Midbrain (tissue), 1 donor: ENCODE data around the gene COPG2.

Source experiments
- DNase-seq: peaks from one replicate; lab custom pipeline; 2025; lab: John Stamatoyannopoulos, UW

Gene COPG2

DNA sequence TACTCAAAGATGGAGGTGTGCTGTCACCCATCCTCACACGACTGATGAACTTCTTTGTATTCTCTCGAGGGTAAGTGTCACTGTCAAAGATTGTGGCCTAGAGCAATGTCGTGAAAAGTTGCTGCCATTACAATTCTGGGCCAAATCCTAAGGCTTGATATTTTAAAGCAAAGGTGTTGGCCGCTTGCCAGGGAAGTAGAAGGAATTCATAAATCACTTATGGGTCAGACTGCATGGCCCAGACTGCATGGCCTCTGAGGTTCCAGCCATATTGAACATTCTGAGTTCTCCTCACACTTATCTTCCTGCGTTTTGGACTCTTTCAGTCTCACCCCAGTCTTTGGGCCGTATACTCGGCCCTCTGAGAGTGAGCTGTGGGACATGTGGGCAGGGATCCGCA lies 168.1 kb downstream of the COPG2 start:
- no peak for DNase-seq

DNA sequence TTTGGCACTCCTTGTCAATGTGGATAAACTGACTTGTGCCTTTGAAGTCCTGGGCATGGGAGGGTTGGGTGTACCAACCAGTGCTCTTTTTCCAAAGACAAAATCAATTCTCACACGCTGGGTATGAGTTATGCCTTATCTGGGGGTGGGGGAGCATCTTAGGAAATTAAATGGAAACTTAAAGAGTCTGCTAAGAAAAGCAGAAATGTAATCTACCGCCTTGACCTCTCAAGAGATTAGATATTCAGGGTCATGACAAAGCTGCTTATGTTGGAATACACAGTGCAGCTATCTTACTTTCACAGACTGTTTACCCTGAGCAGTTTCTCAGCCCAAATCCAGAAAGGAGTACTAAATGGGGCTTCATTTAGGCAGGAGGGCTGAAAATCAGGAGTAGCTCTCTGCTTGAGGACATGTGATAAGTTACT lies 174.1 kb downstream of the COPG2 start:
- DNase-seq, result no peak

DNA sequence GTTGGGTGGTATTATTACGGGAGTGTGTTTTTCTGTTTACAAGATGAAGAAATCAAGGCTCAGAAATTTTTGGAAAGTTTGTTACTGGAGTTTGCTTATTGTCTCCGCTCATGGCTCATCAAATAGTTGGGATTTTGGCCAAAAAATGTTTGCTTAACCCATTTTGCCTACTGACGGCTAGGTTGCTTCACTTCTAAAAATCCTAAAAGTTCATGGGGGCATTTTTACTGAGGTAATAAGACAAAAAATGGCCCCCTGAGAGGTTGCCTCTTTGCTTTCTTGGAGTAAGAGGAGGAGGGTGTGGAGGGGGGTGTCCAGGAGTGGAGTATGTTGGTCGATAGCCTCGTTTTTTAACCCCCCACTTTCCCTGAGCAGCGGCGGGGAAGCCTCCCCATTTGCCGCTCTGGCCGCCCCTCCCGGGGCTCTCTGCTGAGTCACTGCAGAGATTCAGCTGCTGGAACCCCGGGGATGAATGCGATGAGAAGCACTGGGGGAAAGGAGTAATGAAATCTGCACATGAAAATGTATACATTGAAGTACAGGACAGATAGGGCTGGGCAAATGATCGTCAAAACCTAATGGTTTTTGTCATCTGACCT lies 175.2 kb downstream of the COPG2 start:
- no peak for DNase-seq

DNA sequence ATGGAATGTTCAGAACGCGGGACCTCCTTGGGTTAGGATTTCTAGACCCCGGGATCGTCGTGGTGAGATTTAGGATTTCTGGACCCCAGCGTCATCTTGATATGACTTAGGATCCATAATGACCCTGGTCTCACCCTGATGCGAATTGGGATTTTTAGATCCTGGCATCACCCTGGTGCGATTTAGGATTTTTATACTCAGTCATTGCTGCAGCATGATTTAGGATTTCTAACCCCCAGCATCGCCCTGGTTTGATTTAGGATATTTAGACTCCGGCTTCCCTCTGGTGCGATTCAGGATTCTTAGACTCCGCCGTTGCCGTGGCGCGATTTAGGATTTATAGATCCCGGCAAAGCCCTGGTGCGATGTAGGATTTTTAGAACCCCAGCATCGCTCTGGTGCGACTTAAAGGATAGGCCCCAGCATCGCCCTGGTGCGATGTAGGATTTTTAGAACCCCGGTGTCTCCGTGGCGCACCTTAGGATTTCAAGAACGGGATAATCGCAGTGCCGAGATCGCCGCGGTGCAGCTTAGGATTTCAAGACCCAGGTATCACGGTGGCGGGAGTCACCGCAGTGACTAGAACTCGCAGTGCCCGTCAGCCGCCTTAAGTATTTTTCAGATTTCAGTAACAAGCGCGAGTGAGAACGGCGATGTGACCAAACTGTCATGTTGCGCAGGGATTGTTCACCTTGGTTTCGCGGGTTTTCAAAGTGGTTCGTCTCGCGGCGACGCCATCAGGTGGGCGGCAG lies 175.8 kb downstream of the COPG2 start:
- no peak for DNase-seq

DNA sequence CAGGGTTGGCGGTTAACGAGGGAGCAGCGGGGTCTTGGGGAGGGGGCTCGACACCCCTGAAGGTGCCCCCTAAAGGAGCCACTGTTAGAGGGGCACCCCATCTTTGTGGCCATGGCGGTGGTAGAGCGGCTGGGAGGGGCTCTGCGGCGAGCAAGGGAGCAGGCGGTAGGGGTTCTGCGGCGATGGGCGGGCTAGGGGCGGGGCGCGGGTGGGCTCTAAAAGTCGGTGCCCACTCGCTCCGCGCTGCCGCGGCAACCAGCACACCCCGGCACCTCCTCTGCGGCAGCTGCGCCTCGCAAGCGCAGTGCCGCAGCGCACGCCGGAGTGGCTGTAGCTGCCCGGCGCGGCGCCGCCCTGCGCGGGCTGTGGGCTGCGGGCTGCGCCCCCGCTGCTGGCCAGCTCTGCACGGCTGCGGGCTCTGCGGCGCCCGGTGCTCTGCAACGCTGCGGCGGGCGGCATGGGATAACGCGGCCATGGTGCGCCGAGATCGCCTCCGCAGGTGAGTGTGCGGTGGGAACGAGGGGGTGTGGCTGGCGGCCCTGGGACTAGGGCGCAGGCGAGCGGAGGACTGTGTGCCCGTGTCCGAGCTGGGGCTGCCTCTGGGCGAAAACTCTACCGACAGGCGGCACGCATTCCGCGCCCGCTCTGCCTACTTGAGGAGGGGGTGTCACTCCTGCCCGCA lies 176.6 kb downstream of the COPG2 start, which contains the start of gene MEST:
Gene MEST, plus strand, starts transcription at position 245 of the 682 bp plus-strand sequence. Its CDS starts 229 bp downstream, at position 474.
- no peak for DNase-seq

DNA sequence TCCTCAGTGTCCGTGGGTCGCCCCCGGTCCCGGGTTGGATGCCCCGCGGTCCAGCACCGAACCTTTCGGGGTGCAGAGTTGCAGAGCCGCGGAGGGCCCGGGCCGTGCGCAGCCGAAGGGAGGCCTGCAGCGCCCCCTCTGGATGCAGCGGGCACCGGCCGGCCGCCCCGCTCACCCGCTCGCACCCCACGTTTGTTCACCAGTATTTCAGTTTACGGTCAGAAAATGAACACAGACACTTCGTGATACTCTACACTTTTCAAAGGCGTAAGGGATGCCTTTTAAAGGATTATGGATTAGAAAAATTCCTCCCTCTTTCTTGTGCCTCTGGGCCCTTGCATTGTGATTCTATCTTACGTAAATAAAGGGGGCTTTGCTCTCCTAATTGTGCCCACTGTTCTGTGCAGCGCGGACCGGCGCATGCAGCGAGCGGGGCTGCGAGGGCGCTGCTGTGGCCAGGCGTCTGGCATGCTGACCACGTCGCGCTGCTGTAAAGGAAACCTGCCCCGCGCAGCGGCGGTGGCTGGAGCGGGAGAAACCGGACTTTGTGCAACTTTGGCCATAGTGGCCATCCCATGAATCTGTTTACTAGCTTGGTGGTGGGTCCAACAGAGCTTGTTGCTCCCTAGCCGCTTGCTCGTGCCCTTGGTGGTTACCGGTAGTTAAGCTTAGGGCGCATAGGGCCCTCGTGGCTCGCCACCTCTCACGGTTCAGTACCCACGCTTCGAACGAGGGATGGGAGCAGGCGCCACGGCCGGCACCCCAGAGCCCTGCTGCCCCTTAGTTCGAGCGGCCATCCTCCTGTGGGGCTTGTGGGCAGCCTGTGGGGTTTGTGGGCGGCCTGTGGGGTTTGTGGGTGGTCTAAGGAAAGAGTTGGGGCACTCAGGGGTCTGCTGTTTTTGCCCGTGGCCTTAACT lies 177.4 kb downstream of the COPG2 start:
- peak; percentile 60 for DNase-seq

DNA sequence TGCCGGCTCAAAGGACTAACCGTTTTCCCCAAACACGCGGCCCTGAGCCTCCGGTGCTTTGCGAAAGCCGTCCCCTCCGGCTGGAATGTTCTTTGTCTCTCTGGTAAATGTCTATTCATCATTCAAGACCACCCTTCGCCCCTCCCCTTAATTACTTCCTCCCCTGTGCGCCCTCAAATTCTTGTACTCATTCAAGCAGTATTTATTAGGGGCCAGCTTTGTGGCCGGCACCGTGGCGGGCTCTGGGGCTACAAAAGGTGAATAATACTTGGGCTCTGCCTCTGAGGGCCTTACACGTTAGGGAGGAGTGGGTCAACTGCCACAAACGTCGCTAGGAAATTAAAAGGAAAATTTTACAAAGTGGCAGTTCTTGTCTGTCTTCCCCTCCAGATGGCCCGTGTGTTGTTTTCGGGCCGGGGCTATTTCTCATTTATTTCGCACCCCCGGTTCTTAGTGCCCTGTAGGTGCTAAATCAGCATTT lies 178.2 kb downstream of the COPG2 start:
- no peak for DNase-seq

DNA sequence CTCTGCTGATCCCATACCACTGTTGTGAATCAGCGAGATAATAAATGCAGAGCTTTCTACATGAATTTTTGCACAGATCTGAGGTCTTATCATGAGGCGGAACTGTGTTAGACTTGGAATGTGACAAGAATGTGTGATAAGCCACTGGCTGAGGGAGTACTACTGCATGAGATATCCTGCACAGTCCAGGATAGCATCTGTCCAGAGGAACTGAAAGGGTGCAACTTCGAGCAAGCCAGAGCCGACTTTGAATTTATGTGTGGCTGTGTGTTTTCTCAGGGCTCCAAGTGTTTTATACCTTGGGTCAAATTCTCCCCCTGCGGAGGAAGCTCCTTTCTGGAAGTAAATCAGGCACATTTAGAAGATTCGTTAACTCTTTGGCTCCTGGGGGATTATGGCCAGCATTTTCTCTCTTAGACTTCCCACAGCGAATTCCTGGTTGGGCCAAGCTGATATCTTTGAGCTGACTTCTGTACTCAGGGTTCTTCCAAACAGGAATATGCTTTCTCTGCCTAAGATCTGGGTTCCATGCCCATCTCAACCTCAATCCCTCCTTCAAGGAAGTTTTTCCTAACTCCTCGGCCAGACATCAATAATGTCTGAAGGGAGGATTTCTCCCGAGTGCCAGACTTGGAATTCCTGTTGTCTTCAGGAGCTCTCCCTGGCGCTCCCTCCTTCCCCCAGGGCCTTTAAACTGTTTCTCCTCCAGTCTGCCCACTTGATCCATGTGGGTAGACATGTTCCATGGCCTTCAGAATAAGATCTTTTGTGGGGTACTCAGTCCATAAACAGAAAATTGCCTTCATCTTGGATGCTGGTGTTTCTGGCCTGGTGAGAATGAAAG lies 179.2 kb downstream of the COPG2 start:
- no peak for DNase-seq

DNA sequence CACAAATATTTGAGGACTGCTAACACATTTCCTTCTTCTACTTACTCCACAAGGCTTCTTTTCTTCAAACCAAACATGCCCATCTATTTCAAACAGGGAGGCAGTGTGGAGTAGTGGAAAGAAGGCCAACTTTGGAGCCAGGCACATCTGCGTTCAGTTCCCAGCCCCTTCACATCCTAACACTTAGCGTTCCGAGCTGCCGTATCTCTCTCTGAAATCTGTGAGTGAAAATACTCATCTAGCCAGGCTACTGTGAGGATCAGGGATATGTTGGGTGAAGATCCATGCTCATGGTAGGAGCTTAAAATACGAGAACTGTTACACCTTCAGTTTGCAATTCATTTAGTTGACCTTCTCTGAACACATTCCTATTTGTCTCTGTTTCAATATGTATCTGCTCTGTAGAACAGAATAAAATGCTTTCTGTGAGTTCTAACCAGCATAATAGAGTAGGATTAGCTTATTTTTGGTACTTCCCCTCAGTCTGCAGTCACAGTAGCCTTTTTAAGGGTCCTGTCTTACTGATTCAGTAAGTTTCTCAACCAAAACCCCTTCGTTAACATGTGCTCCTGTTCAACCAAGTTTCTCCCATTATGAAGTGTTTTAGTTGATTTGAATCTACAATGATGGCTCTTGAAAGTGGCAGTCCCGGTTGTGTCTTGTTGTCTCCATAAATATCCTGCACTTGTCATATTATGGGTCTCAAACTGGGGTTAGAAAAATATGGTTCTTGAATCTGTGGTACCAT lies 180.0 kb downstream of the COPG2 start:
- DNase-seq, result peak; percentile 24

DNA sequence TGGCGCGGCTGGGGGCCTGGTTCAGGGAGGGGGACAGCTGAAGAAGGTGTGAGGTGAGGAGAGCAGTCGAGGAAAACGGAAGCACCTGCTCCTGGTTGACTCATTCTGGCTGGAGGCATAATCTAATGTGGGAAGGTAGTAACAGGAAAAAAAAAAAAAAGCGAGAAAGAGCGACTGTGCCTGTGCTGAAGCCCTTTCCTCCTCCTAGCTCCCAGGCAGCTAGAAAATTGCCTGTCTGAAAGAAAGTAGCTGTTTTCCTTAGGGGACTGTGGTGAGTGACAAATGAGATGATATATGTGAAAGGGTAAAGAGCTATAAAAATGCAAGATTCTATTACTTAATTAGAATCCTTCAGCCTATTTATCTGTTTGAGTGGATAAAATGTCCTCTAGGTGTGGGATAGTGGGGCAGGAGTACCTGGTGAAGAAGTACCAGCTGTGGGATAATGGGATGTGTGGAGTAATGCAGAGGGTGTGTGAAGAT lies 181.6 kb downstream of the COPG2 start:
- DNase-seq, result no peak

DNA sequence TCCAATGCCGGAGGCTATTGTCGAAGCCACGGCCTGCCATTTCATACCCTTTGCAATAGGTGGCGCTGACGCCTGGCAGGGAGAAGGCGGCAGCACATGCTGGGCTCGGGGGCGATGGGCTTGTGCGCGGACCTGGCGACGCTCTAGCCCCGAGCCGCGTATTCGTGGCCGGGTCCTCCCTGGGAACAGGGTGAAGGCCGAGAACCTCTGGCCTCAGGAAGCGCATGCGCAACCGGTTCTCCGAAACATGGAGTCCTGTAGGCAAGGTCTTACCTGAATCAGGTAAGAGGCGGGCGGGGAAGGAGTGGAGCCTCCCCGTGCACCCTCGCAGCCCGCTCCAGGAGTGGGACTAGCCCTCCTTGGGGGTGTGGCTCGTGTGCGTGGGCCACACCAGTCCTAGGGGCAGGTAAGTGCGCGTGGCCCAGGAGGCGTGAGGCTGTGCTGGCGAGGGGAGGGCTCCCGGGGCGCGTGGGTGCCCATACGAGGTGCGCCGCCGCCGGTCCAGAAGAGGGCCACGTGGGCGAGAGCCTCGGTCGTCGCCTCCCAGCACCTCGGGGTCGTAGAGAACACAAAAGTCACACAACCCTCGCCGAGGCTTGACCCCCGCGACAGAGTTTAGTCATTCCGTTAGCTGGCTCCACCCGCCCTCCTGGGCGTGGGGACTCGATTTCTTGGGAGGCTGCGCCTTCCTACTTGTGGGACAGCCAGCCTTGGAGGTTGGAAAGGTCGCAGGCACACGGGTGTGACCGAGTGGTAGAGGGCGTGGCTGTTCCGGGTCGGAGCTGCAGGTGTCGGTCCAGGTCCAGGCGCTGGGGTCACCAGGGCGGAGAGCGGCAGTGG lies 182.2 kb downstream of the COPG2 start:
- DNase-seq, result peak; percentile 39

DNA sequence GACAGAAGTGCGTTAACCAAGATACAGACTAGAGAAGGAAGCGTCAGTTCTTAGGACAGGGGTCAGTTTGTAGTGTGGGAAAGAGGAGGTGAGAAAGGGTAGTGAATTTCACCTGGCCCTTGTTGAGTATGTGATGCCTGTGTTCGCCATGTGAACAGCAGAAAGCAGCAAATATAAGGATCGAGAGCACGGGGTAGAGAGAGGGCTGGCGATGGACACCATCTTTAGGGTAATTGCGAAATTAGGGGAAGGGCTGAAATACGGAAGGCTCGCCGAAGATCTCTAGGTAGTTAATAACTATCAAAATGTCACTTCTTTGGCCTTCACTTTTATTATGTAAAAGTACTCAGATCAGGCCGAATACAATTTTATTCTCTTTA lies 182.8 kb downstream of the COPG2 start:
- no peak for DNase-seq

DNA sequence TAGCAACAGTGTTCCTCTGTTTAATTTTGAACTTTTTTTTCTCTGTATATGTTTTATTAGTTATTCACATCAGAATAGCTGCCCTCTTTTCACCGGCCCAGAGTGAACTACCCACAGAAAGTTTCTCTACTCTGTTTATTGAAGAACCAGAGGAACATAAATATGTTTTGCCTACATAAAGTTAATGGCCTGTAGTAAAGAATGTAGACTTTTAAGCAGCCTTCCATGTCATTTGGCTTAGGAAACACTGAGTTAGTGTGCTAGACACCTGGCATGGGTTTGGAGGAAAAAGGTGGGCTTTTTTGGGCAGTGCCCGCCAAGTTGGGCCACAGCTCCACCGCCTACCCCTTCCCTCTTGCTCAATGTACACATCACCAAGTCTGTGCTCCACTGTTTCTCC lies 185.5 kb downstream of the COPG2 start:
- no peak for DNase-seq

DNA sequence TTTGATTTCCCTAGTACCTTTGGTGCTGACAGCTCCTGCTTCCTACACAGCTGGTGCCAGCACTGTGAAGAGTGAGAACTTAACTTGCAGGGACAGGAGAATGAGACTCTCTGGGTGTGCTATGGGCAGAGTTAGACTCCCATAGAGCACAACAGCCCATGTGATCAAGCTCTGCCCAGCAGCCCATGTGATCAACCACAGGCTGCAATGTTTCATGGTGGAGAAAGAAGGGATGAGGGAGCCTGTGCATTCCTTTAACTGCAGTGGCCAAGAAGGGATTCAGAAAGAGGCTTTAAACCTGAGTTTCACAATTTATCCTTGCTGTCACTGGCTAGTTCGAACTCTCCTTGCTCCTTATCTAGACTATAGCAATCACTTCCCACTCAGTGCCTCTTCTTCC lies 186.7 kb downstream of the COPG2 start:
- no peak for DNase-seq

DNA sequence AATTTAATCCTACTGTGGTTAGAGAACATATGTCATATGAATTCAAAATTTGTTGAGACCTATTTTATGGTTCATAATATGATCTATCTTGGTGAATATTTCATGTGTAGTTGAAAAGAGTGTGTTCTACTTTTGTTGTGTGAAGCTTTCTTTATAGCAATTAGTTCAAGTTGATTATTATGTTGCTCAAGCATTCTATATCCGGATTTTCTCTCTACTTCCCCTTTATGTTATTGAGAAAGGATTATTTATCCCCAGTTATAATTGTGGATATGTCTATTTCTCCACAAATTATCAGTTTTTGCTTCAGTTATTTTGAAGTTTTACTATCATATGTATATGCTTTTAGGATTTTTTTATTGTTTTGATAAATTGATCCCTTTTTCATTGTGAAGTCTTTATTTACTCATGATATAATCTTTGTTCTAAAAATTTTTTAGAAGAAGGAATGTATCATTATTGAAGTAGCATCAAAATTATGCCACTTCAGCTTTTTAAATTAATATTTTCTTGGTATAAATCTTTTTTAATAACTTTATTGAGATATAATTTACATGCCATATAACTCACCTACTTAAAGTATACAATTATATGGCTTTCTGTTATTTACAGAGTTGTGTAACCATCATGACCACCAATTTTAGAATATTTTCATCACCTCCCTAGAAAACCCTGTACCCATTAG lies 188.7 kb downstream of the COPG2 start:
- DNase-seq, result no peak

DNA sequence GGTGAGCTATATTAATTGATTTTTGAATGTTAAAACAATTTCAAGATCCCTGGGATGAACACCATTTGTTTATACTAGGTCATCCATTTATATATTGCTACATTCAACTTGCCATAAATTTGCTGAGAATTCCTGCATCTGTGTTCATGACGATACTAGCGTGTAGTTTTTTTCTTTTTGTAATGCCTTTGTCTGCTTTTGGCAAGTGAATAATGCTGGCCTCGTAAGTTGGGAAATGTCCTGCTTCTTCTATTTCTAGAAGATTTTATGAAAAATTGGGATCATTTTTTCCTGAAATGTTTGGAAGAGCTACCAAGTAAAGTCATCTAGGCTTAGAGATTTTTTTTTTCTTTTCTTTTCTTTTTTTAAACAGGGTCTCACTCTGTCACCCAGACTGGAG lies 189.6 kb downstream of the COPG2 start:
- no peak for DNase-seq

DNA sequence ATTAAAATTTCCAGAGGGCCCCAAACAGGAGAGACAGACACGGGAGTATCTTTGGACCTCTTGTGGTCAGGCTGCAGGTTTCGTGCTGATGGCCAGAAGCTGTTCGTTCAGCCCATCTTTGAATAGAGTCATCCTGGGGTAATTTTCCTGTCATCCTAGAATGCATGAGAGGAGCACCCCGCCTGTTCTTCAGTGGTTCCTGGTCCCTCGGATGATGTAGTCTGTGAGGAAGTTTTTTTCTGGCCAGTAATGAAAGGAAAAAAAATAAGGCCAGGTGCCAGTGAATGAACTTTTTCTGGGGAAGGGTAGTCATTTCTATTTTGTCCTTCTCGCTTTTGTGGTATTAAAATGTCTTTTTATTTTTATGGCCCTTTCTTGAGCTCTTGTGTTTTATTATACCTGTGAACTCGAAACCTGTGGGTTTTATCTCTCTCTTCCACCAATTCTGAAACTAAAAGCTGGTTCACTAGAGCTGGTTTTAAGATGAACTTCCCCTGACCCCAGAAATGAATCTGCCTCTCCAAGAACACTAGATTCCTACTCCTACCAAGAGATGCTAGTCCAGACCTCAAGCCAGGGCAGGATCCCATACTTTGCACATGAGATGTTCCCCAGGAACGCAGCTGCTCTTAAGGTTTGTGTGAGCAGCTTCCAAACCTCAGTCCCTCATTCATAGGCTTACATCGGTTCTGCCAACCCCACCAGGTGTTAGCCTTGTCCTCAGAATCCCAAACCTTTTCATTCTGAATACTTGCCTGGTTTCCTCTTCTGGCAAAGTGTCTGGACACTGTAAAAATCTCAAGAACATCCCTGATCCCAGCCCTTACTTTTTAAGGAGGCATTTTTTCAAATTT lies 192.0 kb downstream of the COPG2 start:
- DNase-seq, result no peak

DNA sequence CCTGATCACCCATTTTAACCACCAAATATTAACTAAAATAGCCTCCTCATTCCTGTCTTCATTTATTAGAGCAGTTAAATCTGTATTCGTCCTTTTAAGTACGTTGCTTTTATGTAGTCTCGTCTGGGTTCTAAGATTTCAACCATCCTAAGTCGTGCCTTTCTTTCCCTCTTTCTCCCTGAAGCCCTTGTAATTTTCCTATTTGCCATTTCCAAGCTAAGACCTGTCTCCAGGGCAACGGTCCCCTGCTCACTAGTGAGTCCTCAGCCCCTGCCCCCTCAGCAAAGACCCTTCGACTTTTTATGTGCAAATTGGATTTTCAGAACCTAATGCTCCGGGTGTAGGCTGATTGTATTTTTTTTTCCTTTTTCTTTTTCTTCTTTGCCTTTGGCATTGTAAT lies 192.8 kb downstream of the COPG2 start:
- no peak for DNase-seq
